Activated naive CD4-positive, alpha-beta T cell treated with anti-CD3 and anti-CD28 coated beads, Interleukin-2, amount 50 U/mL, for 24 hours (primary cell): ENCODE measurements around the gene MCM3.

Experiments
- H3K27ac Mint-ChIP-seq: one replicate; pipeline ENCODE4 v1.8.0; 2021; ENCODE audit warnings: mild to moderate bottlenecking, mixed read lengths
- H3K27me3 Mint-ChIP-seq: one replicate; pipeline ENCODE4 v1.8.0; 2021; ENCODE audit warnings: mixed read lengths
- H3K36me3 Mint-ChIP-seq: one replicate; pipeline ENCODE4 v1.8.0; 2021; ENCODE audit warnings: mixed read lengths
- H3K4me1 Mint-ChIP-seq: one replicate; pipeline ENCODE4 v1.8.0; 2021; ENCODE audit warnings: mixed read lengths
- H3K4me3 Mint-ChIP-seq: one replicate; pipeline ENCODE4 v1.8.0; 2021; ENCODE audit warnings: mild to moderate bottlenecking, mixed read lengths
- H3K9me3 Mint-ChIP-seq: one replicate; pipeline ENCODE4 v1.8.0; 2021; ENCODE audit warnings: mixed read lengths

MCM3 gene

DNA sequence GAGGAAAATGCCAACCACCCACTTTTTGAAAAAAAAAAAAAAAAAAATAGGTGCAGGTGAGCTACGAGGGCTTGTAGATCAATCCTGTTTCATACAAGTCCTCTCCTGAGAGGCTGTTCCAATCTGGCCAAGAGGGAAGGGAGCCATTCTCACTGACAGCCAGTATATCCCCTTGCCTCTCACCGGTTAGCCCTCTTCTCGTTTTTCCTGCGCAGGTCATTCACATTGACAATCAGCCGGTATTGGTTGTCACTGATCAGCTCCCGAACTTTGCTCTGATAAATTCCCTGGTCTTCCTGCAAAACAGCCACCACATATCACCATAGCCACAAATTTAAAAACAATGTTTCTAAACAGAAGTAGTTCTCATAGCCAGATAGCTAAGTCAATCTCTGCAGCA, 1.4 kb downstream of the MCM3 start:
- H3K4me1 Mint-ChIP-seq, result peaks cover 56% of the 10 kb centered on the region
- no peaks in the 10 kb centered on the region for H3K27me3 Mint-ChIP-seq
- no peaks in the 10 kb centered on the region for H3K9me3 Mint-ChIP-seq
- peak overlapping the region; percentile 37 for H3K27ac Mint-ChIP-seq
- H3K4me3 Mint-ChIP-seq, result no peak overlapping the region
- H3K36me3 Mint-ChIP-seq, result peaks cover 20% of the 10 kb centered on the region

DNA sequence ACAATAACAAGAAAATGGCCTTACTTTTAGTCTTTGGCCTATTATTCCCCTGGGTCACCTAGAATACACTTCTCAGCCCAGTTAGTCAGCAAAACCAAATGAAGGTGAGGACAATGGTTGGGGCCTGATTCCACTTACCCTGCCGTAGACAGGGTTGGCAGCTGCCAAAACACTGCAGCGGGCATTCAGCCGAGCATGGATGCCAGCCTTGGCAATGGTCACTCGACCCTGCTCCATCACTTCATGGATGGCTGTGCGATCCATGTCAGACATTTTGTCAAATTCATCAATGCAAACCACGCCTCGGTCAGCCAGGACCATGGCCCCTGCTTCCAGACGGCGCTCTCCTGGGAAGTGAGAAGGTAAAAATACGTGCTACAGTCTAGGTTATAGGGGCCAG, 8.4 kb downstream of the MCM3 start:
- Mint-ChIP-seq H3K9me3 (no peaks in the 10 kb centered on the region), H3K36me3 (peaks cover 15% of the 10 kb centered on the region), H3K27me3 (no peaks in the 10 kb centered on the region), H3K4me3 (no peak overlapping the region), H3K4me1 (peaks cover 20% of the 10 kb centered on the region), H3K27ac (no peak overlapping the region)

DNA sequence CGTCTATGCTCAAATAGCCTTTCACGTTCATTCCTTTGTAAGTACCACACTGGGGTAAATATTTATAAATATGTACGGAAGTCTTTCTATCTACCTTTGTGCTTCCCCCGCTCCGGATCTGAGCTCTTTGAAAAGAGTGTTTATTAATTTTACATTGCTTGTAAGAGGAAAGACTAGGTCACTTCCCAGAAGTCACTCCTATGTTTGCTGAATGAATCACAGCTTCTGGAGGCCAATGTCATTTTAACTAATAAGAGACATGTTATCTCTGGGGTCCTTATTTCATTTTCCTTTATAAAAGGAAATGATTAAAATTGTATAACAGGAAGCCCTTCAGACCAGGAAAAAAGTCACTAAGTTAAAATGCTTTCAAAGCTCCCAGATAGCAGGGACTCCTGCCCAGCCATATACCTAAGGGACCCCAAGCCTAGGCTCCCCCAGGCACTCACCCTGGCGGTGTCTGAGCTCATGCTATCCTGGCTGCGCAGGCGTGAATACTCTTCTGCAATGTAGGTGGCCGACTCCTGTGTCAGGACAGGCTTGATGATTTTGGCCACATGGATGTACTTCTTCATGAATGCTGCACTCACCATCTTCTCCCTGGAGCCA, 12.6 kb downstream of the MCM3 start:
- Mint-ChIP-seq H3K4me1 (peaks cover 6% of the 10 kb centered on the region), H3K9me3 (no peaks in the 10 kb centered on the region), H3K27me3 (no peaks in the 10 kb centered on the region), H3K4me3 (no peak overlapping the region), H3K27ac (no peak overlapping the region), H3K36me3 (peaks cover 22% of the 10 kb centered on the region)

- Mint-ChIP-seq H3K4me3 (no peak overlapping the region), H3K27ac (no peak overlapping the region), H3K36me3 (peaks cover 30% of the 10 kb centered on the region), H3K9me3 (no peaks in the 10 kb centered on the region), H3K4me1 (peaks cover 11% of the 10 kb centered on the region), H3K27me3 (no peaks in the 10 kb centered on the region)
These were observed 20.6 kb downstream of the MCM3 start for GRCh38 chr6:52263709-52264540.

DNA sequence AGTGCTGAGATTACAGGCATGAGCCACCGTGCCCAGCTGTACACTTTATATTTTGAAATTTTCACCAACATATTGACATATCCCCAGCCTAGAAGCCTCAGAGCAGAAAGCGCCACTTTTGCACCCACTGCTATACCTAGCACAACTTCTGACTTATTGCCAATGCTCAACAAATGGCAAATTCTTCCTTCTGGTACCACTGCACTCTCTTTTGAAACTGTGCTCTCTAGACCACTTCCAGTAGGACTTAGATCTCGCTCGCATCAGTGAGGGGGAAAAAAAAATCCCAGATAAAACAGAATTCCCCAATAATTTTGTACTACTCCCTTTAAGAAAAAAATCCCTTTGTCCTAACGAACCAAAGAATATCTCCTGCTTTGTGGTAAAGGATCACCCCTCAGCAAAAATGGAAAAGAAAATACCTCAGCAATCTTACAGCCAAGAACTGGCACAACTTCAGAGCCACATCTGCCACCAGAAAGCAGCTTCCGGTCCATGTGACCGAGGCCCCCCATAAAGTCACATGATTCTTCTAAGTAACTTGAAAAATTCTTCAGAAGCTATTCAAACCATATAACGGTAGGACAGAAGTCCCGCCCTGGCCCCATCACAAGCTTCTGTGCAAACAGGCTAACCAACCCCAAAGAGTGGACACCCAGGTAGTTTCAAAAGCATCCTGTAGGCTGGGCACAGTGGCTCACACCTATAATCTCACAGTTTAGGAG, 21.8 kb downstream of the MCM3 start:
- no peaks in the 10 kb centered on the region for H3K27me3 Mint-ChIP-seq
- H3K36me3 Mint-ChIP-seq, result peaks cover 25% of the 10 kb centered on the region
- H3K4me1 Mint-ChIP-seq, result peaks cover 11% of the 10 kb centered on the region
- H3K4me3 Mint-ChIP-seq, result peak overlapping the region; percentile 68
- peak overlapping the region; percentile 55 for H3K27ac Mint-ChIP-seq
- H3K9me3 Mint-ChIP-seq, result no peaks in the 10 kb centered on the region

GRCh38 chr6:52261229-52261628, 23.3 kb downstream of the MCM3 start:
- H3K27me3 Mint-ChIP-seq, result no peaks in the 10 kb centered on the region
- peaks cover 11% of the 10 kb centered on the region for H3K4me1 Mint-ChIP-seq
- H3K9me3 Mint-ChIP-seq, result no peaks in the 10 kb centered on the region
- peak overlapping the region; percentile 62 for H3K27ac Mint-ChIP-seq
- H3K4me3 Mint-ChIP-seq, result no peak overlapping the region
- peaks cover 20% of the 10 kb centered on the region for H3K36me3 Mint-ChIP-seq

DNA sequence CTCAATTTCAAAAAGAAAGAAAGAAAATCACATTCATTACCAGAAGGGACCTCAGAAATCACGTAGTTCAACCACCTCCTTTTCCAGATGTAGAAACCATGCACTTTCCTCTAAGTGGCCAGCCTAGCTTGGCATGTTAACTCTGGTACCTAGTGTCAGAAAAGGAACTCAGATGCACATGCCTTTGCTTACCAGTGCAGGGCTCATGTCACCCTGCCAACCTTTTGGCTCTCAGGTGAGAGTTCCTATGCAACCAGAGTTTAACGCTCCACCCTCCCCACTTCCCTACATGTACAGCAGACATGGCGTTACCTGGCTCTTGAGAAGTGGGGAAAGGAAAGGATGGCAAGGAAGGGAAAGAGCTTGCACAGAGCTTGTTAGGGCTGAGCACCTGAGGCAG, 23.9 kb downstream of the MCM3 start:
- Mint-ChIP-seq H3K4me3 (no peak overlapping the region), H3K4me1 (peaks cover 11% of the 10 kb centered on the region), H3K27me3 (no peaks in the 10 kb centered on the region), H3K9me3 (no peaks in the 10 kb centered on the region), H3K36me3 (peaks cover 20% of the 10 kb centered on the region), H3K27ac (no peak overlapping the region)

DNA sequence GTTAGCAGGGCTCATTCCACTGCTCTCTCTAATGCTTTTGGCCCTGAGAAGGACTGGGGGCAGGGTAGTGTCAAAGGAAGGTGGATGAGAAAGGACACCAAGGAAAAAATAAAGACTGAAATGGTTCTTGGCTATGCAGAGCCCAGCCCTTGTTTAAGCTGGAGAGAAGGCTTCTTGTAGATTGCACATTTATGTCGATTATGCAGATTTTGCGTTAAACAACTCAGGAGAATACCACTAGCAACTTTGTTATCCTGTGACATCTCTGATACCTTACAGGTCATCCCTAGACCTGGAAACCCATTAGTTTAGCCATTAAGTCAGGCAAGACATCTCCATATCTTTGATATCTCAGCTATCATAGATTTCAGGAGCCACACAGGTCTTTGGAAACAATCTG, 29.1 kb downstream of the MCM3 start:
- H3K4me3 Mint-ChIP-seq, result no peak overlapping the region
- no peak overlapping the region for H3K27ac Mint-ChIP-seq
- no peaks in the 10 kb centered on the region for H3K9me3 Mint-ChIP-seq
- peaks cover 1% of the 10 kb centered on the region for H3K36me3 Mint-ChIP-seq
- H3K4me1 Mint-ChIP-seq, result peaks cover 17% of the 10 kb centered on the region
- H3K27me3 Mint-ChIP-seq, result peaks cover 16% of the 10 kb centered on the region

DNA sequence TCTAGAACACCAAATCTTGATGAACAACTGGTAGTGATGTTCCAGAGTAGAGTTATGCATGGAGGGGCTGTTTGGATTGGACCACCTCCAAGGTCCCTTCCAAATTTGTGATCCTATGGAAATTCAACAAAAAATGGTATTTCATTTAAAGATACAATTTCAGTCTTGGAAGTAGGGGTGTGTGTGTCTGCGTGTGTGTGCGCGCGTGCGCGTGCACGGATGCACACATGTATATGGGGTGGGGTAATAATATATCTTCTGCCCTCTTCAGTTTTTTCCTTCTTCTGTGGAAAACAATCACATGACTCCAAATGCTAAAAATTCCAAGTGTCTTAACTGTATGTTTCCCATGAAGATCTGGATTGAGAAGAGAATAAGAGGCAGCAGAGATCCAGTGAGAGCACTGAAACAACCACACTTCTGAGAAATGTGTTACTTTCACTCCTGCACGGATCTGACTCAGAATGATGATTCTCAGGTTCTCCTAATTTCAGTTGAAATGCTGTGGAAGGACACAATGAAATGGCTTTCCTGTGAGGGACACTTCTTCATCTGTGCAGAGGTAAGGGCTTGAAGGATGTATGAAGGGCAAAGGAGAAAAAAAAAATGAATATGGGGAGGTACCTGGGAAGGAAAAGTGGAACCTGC, 29.7 kb downstream of the MCM3 start:
- no peak overlapping the region for H3K4me3 Mint-ChIP-seq
- no peaks in the 10 kb centered on the region for H3K9me3 Mint-ChIP-seq
- H3K27me3 Mint-ChIP-seq, result peaks cover 16% of the 10 kb centered on the region
- H3K4me1 Mint-ChIP-seq, result peaks cover 17% of the 10 kb centered on the region
- H3K36me3 Mint-ChIP-seq, result peaks cover 1% of the 10 kb centered on the region
- no peak overlapping the region for H3K27ac Mint-ChIP-seq

GRCh38 chr6:52253494-52253893, 31.0 kb downstream of the MCM3 start:
- Mint-ChIP-seq H3K27me3 (peaks cover 18% of the 10 kb centered on the region), H3K36me3 (peaks cover 1% of the 10 kb centered on the region), H3K27ac (no peak overlapping the region), H3K9me3 (no peaks in the 10 kb centered on the region), H3K4me1 (peaks cover 17% of the 10 kb centered on the region), H3K4me3 (no peak overlapping the region)

DNA sequence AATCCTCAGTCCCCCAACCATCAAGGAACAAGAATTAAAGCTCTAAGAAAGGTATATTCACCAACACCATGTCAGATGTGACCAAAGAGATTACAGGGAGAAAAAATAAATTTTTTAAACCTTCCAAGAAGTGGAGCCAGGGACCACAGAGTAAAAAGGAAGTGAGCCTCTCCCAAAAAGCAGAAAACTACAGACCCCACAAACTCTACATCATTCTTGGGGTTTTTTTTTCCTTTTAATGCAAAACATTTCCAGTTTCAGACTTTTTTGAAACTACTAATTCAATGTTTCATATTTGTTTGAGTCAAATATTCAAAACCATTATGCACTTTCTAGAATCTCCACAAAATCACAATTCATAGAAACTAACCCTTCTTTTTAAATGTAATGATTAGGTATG, 33.4 kb downstream of the MCM3 start:
- no peak overlapping the region for H3K4me3 Mint-ChIP-seq
- H3K4me1 Mint-ChIP-seq, result peaks cover 17% of the 10 kb centered on the region
- peaks cover 19% of the 10 kb centered on the region for H3K27me3 Mint-ChIP-seq
- H3K27ac Mint-ChIP-seq, result no peak overlapping the region
- peaks cover 1% of the 10 kb centered on the region for H3K36me3 Mint-ChIP-seq
- no peaks in the 10 kb centered on the region for H3K9me3 Mint-ChIP-seq

DNA sequence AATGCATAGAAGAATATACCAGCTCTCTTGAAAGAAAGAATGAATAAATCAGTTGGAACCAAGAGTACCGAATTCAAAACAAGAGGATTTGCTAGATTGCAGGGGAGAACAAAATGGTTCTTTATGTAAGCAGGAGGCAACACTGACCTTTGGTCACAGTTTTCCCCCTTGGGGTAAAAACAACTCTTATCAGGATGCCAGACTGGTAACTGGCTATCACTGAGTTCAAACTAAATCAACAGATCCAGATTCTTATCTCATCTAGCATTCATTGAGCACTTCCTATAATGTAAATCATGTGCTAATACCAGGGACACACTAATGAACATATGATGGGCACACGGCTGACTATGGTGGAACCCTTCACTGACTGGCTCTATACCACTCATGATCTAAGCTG, 35.5 kb downstream of the MCM3 start:
- Mint-ChIP-seq H3K4me3 (no peak overlapping the region), H3K36me3 (no peaks in the 10 kb centered on the region), H3K27me3 (peaks cover 10% of the 10 kb centered on the region), H3K4me1 (peaks cover 5% of the 10 kb centered on the region), H3K9me3 (no peaks in the 10 kb centered on the region), H3K27ac (no peak overlapping the region)

- no peak overlapping the region for H3K4me3 Mint-ChIP-seq
- H3K4me1 Mint-ChIP-seq, result no peaks in the 10 kb centered on the region
These were observed 39.1 kb downstream of the MCM3 start for GRCh38 chr6:52245425-52245824.

DNA sequence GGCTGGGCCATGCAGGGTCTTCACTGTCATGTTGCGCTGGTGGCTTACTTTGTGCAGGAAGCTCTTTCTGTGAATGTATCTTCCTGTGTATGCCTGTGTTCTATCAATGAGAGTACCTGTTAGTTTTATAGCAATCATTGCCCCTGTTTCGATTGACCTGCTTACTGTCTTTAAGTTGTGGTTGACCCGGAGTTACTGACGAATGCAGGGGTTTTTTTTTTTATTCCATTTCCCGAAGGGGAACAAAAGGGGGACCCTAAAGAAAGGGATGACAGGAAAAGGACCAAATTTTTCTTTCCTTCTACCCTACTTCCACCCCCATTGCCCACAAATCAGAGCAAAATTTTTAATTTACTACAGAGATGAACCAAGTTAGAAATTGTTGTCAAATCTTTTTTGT, 40.1 kb downstream of the MCM3 start, which contains the start of gene IL17F:
Gene IL17F (minus strand): TSS at position 101 of the 400 bp plus-strand sequence. CDS start 71 bp downstream, at position 30.
- Mint-ChIP-seq H3K27me3 (peaks cover 2% of the 10 kb centered on the region), H3K9me3 (no peaks in the 10 kb centered on the region), H3K4me1 (no peaks in the 10 kb centered on the region), H3K4me3 (no peak within 1 kb of the TSS), H3K27ac (no peak within 1 kb of the TSS), H3K36me3 (no peaks in the 10 kb centered on the region)

More at GRCh38 chr6:52245425-52245824, 39.1 kb downstream of the MCM3 start:
- Mint-ChIP-seq H3K27ac (no peak overlapping the region), H3K36me3 (no peaks in the 10 kb centered on the region), H3K9me3 (no peaks in the 10 kb centered on the region), H3K27me3 (peaks cover 2% of the 10 kb centered on the region)

DNA sequence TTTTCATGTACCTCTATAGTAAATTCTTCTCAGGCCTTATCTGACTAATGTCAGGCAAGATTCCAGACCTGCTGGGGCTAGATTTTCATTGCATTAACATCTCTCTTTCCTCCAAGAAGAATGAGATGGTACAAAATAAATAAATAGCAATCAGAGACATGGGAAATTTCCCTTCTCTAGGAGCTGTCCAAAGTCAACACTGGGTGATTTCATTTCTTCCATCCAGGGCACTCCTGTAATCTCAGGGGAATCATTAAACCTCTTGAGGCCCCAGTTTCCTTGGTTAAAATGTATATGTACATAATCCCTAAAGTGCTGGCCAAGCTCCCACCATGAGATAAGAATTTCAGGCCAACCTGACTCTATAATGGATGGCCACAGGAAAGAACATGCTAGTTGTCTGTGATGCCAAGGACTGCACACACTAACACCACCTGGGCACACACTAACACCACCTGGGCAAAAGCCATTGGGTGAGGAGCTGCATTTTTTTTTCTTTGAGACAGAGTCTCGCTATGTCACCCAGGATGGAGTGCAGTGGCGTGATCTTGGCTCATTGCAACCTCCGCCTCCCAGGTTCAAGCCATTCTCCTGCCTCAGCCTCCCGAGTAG, 41.2 kb downstream of the MCM3 start:
- Mint-ChIP-seq H3K4me1 (no peaks in the 10 kb centered on the region), H3K27ac (no peak overlapping the region), H3K9me3 (no peaks in the 10 kb centered on the region), H3K36me3 (no peaks in the 10 kb centered on the region), H3K4me3 (no peak overlapping the region), H3K27me3 (no peaks in the 10 kb centered on the region)
